HG02973 (cell line): Measurements from ENCODE around the gene C1orf35.

Experiments used
- ATAC-seq: cut with Tn5 transposase; IDR thresholded peaks from one replicate; pipeline ENCODE4 v1.9.1; 2021; ENCODE audit warnings: moderate library complexity; ENCODE audit not compliant: unreplicated experiment

C1orf35 gene

DNA sequence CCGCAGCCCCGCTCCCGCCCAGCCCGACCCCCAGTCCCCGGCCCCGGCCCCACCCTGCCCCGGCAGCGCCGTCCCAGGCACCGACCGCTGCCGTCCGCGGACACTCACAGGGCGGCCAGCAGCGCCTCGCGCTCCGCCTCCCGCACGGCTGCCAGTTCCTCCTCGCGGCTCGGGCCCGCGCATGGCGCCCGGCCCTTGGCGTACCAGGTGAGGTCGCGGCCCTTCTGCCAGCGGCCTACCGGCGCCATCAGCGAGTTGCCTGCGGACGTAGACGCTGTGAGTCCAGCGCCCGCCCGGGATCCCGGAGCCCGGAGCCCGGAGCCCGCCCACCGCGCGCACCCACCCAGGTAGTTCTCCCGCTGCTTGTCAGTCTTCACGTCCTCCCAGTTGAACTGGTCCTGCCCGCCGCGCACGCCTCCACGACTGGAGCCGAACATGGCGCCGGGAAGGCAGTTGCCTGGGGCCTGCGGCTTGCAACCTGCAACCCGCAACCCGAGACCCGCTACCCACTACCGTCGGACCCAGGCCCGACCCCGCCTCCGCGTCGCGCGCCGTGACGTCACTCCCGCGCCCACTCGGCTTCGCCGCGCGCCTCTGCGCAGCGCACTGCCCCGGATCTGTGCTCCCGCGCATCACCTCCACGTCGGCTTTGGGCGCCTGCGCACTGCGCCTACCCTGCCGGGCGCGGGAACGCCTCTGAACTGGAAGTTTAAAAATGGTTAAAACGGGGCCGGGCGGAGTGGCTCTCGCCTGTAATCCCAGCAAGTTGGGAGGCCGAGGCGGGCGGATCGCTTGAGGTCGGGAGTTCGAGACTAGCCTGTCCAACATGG is at the start of gene C1orf35:
C1orf35 (minus strand) TSS at position 535 of the 830 bp plus-strand sequence; CDS start at position 437, 98 bp downstream.
- ATAC-seq: peak; percentile 59

DNA sequence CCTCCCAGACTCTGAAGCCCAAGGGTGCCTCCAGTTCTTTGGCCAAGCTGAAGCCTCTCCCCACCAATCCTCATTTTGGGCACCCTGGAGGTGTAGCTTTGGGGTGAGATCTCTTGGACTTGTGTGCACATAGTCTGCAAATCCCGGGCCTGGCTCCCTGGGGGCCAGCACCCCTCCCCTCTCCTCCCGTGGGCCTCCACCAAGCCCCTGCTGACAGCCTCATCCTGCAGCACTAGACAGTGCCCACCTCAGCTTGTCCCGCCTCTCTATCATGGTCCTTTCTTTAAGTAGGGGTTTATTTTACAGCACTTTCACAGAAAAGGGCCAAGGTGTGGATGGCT is 49.8 kb upstream of the C1orf35 start:
- ATAC-seq: no peak

DNA sequence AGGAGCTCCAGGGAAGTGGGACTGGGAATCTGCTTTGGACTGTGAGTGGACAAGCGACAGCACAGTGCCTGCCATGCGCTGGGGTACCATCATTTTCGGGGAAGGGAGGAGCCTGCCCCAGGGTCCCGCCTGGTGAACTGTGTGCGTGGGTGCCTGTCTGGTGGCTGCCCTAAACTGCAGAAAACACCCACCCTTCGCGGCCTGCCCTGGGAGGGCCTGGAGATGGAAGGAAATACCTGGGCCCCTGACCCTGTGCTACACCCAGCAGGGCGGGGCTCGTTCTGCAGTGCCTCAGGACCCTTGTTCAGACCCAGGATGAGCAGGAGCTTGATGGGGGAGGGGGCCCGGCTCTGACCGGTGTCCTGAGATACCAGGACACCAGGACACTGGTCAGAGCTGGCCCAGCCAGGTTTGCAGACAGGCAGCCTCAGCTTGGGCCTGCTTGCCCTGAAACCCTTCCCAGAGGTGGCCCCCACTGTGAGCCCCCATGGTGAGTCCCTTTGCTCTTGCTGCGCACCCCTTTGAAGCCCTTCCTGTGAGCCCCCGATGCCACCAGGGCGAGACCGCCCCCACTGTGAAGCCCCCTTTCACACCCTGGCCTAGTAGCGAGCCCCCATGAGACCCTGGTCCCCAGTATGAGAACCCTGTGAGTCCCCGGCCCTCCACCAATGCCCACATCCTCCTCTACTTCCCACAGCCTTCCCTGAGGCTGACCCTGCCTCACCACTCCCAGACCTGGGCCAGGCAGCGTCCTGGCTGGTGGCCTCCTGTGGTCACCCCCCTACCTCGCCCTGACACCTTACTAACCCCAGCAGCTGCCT is 49.2 kb upstream of the C1orf35 start:
- no peak for ATAC-seq

DNA sequence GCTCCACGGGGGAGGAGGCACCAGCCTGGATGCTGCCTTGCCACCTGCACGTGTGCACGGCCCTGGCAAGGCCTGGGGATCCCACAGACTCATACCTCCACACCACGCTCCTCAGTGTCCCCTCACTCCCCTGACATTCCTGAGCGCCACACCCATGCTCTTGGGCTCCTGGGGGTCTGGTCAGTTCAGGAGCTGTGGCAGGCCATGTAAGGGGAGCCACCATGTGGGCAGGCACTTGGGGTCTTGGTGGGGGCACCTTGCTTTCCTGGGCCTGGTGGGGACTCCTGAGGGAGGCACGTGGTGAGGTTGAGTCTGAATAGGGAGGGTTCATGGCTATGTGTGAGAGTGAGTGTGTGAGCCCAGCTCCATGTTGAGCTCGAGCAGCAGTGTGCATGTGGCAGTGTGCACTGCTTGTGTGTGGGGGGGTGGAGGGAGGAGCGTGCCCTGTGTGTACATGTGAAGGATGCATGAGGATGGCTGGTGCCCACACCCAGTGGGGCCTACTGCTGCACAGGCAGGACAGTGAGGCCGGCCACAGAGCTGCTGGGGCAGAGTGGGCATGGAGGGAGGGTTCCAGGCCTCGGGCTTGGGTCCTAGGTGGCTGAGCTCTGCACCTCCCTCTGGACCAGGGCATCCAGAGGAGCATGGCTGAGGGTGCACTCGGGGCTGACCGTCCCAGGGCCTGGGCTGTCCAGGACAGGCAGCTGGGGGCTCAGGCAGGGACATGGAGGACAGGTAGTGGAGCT is 48.2 kb upstream of the C1orf35 start:
- ATAC-seq: no peak

DNA sequence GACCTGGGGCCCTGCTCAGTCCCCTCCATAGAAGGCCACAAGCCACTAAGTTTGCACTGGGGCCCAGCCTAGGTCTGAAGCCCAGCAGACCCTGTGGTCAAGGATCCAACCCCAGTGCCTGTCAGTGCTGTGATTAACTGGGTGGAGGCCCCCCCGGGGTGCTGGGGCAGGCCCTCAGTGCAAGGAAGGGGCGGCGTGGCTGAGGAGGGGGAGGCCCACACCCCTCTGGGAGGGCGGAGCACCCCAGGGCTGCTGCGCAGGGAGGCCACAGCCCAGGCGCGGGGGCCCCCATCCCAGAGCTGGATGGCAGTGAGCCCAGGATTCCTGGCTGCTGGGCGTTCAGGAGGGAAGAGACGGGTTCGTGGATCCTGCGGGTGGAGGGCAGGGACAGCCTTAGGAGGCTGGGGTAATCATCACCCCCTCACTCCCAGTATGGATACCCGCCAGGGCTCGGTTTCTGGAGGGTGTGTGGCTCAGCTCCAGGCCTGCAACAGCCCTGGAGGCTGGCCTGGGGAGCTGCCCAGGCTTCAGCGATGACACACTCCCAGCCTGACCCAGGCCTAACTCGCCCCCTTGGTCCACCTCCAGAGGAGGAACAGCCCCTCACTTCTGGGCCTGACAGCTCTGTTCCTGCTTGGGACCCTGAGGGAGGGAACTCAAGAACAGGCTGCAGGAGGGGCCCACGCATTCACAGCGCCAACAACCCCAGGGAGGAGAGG is 47.5 kb upstream of the C1orf35 start:
- ATAC-seq: no peak

DNA sequence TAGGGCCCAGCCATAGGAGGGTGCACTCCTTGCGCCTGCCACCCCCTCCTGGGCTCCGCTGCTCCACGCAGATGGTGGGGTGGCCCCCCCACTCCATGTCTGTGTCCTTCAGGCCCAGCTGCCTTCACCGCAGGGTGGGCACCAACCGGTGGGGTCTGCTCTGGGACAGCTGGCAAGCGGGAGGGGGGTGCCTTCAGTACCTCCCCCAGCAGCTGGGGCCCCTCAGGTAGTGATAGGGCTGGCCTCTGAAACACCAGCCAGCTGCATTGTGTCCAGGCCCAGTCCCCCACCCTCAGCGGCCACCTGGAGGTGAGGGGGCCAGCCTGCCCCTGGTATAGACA is 47.0 kb upstream of the C1orf35 start:
- ATAC-seq: no peak

DNA sequence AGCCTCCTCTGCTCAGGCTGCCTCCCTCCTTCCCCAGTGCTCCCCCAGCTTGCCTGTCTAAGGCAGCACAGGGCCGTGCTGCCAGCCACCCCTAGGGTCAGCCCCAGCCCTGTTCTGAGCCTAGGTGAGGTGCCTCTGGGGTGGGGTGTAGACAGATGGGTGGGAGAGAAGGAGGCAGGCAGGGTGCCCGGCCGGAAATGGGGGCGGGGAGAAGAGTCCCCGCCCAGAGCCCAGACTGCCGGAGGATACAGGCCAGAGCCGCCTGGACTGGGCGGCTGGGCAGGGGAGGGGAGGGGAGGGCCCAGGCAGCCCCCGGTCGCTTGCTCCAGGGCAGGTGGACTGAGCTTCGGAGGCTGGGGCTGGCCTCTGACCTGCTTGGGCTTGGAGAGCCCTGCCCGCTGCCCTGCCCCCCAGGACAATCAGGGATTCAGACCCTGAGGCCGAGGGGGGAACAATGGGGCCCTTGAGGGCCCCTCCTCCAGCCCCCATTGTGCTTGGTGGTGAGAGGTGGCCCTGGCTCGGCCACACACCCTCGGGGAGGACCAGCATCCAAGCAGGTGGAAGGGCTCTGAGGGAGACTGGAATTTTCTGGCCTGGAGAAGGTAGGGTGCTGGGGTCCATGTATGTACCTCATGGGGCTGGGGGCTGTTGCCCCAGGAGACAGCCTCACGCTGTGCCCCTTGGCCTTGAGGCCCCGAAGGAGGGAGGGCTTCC is 46.4 kb upstream of the C1orf35 start, which contains the start of gene GJC2:
GJC2 (plus strand) TSS at position 525 of the 714 bp plus-strand sequence. CDS start 7,829 bp downstream, outside the sequence.
- ATAC-seq: no peak

DNA sequence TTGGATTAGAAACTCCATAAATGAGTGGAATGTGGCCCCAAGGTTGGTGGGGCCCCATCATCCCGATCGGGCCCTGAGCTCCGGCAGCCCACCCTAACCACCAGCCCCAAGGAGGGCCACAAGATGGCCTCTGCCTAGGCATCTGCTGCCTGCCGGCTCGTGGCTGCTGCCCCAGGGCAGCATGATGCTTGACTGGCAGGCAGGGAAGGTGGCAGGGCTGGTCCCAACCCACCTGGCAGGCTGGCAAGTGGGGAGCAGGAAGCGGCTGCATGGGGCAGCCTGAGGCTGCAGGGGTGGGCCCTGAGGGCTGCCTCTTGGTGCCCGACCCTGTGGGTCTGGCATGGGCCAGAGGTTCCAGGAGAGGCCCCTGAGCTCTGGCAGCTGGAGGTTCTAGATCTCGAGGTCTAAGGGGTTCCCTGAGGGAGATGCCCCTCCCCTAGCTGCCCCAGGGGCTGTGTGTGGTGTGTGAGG is 45.8 kb upstream of the C1orf35 start:
- ATAC-seq: no peak

DNA sequence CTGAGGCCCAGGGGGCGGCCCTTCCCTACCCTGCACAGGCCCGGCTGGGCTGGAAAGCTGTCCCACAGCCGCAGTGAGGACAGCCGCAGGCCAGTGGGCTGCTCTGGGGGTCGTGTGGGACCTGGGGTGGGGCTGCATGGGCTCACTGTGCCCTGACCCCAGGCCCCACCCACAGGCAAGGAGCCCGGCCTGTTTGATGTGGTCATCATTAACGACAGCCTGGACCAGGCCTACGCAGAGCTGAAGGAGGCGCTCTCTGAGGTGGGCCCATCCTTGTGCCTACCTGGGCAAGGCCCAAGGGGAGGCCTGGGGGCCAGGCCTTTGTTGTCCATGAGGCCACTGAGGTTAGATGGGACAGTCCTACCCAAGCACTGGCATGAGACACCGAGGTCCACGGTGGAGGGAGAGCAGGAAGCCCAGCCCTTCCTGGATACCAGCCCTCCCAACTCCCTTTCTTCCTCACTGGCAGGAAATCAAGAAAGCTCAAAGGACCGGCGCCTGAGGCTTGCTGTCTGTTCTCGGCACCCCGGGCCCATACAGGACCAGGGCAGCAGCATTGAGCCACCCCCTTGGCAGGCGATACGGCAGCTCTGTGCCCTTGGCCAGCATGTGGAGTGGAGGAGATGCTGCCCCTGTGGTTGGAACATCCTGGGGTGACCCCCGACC is 45.2 kb upstream of the C1orf35 start:
- ATAC-seq: no peak

DNA sequence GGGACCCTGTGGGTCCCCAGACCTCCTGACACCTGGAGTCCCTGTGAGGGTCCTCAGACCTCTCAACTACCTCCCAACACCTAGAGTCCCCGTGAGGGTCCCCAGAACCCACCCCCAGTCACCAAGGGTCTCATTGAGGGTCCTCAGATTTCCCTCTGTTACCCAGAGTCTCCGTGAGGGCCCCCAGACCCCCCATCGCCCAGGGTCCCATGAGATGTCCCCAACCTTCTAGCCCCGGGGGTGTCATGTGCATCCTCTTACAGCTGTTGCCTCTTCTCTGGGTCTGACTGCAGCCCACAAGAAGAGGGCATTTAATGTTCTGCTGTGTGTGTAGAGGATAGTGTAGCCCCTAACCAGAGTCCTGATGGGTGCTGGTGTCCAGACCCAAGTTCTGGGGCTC is 44.6 kb upstream of the C1orf35 start:
- no peak for ATAC-seq

DNA sequence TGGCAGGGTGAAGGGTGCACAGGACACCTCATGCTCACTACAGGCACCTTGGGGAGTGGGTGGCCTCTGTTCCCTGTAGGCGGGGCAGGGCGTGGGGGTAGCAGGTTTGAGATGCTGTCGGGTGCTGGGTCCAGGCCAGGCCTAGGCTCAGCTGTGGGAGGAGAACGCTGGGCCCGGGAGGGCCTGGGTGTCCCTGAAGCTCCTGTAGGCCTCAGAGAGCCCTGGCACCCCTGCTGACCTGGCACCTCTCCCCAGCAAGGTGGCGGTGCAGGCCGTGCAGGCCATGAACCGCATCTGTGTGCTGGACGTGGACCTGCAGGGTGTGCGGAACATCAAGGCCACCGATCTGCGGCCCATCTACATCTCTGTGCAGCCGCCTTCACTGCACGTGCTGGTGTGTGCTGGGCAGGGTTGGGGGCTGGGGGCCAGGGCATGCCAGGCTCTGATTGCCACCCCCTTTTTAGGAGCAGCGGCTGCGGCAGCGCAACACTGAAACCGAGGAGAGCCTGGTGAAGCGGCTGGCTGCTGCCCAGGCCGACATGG is 44.1 kb upstream of the C1orf35 start:
- ATAC-seq: no peak

DNA sequence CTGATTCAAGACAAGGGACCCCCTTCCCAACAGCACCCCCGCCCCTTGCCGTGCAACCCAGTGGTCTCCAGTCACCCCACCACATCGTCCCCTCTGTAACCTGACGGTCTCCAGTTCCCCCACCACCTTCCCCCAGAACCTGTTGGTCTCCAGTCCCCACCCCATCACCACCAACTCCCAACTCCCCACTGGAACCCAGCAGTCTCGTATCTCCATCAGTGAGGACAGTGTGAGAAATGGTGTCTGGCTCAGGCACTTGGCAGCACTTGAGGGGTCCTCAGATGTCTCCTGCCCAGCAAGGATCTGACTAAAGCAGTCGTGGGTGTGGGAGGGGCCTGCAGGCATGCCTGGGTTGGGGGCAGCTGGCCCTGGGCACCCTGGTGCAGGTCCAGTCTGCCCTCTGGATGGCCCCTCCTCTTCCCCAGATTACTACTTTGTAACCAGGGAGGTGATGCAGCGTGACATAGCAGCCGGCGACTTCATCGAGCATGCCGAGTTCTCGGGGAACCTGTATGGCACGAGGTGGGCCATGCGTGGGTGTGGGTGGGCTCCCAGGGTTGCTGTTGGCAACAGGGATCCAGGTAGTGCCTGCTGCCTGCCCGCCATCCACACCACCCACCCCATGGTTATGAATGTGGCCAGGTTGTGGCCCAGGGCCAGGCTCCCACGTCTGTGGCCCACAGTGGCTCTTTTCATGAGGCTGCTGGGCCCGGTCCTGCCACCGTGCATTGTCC is 43.5 kb upstream of the C1orf35 start:
- ATAC-seq: no peak

DNA sequence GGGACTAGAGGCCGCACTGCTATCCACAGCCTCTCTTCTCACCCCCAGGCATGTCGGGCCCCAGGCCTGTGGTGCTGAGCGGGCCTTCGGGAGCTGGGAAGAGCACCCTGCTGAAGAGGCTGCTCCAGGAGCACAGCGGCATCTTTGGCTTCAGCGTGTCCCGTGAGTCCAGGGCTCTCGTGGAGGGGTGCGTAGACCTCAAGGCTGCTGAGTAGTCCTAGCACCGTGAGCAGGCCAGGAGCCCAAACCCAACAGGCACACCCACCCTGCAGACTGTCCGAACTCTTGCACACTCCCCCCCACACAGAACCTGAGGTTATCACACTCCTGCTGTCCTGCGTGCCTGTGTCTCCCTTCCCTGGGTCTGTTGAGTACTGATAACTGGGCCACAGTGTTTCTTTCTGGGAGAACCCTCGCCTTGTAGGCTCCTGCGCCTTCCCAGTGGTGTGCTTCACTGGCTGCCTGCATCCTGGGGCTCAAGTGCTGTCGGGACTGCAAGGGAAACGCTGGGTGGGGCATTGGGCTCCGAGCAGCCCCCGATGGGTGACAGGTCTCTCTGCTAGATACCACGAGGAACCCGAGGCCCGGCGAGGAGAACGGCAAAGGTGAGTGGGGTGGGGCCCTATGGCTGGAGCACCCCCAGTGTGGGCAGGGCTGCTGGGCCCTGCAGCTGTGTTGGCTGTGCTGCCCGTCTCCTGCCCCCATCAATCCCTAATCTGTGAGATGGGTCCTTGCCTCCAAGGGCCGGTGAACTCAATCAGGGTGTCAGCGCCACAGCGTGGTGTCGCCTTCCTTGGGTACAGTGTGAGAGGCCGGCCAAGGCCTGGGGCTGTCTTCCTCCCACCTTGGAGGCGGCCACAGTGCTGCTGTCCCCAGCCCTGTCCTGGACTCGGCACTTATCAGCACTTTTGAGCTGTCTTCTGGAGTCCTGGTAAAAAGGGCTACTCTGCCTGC is 42.6 kb upstream of the C1orf35 start:
- ATAC-seq: no peak

DNA sequence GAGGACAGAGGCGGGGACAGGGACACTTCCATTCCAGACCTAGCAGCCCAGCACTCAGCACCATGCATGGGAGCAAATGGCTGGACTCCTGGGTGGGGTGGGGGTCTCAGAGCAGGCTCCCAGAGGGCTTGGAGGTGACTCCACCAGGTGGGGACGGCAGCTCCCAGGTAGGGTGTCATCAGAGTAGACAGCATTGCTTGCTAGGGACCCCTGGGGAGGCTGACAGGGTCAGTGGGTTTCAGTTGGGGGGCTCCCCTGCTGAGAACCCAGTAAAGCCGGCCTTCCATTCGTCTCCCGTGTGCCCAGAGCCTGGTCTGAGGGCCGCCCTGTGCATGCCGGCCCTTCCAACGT is 41.8 kb upstream of the C1orf35 start:
- ATAC-seq: no peak

DNA sequence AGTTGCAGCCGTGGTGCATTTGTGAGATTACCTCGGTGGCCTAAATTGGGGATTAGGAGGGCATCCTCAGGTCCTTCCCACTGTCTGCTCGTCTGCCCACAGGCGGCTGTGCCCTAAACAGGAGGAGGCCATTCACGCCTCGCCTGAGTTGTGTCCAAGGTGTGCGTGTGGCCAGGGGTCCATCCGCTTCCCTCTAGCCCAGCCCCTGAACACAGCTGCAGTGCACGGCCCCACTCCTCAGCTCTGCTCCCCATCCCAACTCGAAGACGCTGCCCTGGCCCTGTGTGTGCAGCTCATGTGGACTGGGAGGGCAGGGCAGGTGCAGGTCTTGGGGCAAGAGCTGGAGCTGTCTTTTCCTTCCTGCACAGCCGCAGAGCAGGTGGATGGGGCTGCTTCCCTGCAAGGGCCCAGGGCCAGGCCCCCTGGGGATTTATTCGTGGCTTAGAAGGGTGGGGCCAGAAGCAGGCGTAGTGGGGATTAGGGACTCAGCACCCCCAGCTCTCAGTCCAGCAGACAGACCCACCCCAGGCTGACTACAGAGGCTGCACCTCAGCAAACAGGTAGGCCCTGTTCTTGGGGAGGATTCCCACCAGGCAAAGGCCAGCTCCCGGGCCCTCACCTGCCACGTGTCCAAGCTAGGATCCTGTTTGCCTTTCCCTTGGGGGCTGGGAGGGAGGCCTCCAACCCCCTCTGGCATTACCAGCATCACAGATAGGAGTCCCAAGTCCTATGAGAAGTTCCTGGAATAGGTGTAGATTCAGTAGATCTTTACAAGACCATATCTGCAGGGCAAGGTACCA is 41.3 kb upstream of the C1orf35 start:
- no peak for ATAC-seq

DNA sequence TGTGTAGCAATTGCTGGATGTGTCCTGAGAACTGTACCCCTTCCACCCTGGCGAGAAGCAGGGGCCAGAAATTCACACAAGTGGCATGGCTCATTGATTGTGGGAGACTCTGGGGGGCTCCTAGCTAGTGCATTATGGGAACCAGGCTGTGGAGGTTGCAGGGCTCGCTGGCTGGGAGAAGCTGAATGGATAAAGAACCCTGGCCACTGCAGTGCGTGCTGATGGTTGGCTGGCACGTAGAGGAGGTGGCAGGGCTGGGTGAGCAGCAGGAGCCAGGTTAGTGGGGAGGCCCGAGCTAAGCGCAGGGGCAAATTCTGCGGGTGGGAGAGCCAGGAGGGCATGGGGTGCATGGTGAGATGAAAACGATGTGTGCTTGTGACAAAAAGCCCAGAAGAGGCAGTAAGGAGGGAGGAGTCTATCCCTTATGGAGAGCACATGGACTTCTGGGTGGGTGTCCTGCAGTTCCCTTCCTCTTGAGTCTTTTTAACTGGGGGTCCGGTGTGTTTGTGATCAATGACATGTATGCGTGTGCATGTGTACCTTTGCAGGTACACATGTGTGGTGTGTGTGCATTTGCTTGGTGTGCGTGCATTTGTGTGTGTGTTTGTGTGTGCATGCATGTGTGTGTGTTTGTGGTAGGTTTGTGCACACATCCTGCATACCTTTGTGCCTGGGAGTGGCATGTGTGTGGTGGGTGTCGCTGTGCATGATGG is 40.5 kb upstream of the C1orf35 start:
- no peak for ATAC-seq
